ENCODE measurements around the gene ZNF365. TPM values are rescaled to one million over a fixed set of nuclear protein-coding genes. Genes with fewer than 3 reads are reported as not detected.

ZNF365 gene
- total and polyA plus RNA-seq, 9 of the 15 experiments (the other 6 are each of a cell fraction or from before 2014, with no cell fraction given): 0.03 to 0.04 TPM; not detected in 7

GRCh38 chr10:62326176-62326575 is 48.0 kb upstream of the ZNF365 start (continued):
- TF ChIP-seq TAF1 (IDR thresholded peaks at IDR 0.05; ENCODE audit: control insufficient read depth, extremely low read depth, insufficient read depth, low read length, severe bottlenecking) (no peak), TEAD4 (IDR thresholded peaks at IDR 0.05; ENCODE audit: low read length) (no peak), TEAD4 (CRISPR knock-in tag; IDR thresholded peaks at IDR 0.05; ENCODE audit: borderline replicate concordance) (no peak), ZC3H4 (CRISPR knock-in tag; IDR thresholded peaks at IDR 0.05; ENCODE audit: borderline replicate concordance) (no peak), ZNF431 (CRISPR knock-in tag; IDR thresholded peaks at IDR 0.05) (no peak), PHF20 (IDR thresholded peaks at IDR 0.05; ENCODE audit: partially characterized antibody) (no peak), RUNX1 (IDR thresholded peaks at IDR 0.05; ENCODE audit: low read depth) (no peak), DIDO1 (tag; IDR thresholded peaks at IDR 0.05; ENCODE audit: low read depth) (no peak), NFE2 (IDR thresholded peaks at IDR 0.05; ENCODE audit: low read depth) (no peak), ZNF311 (CRISPR knock-in tag; IDR thresholded peaks at IDR 0.05) (no peak), OTX1 (CRISPR knock-in tag; IDR thresholded peaks at IDR 0.05) (no peak)

- H3K9me3 ChIP-seq (replicated peaks; ENCODE audit: control insufficient read depth, insufficient read depth, low read depth, low read length): no peaks in the 10 kb centered on the region
- H3K27me3 ChIP-seq (ENCODE audit: control insufficient read depth in 2 of 2, insufficient read depth in 2 of 2, low read length in 2 of 2): no peaks in the 10 kb centered on the region
- POLR2A ChIA-PET: no interaction called here
- no peaks in the 10 kb centered on the region for H3K79me2 ChIP-seq (ENCODE audit: control insufficient read depth, insufficient read depth, low read length)
- no peaks in the 10 kb centered on the region for H3K36me3 ChIP-seq (ENCODE audit: control insufficient read depth, insufficient read depth, low read length)
- H2AFZ ChIP-seq (ENCODE audit: low read depth, low read length): no peak overlapping the region
- DNase-seq (ENCODE audit: extremely low read depth in 1 of 4, low spot score in 3 of 4): no peak
- ATAC-seq: no peak
- no TSS peak for BruUV-seq (replicated peaks)
- TF ChIP-seq ZEB2 (IDR thresholded peaks at IDR 0.05): no peak
- no peak for TF ChIP-seq DACH1 (IDR thresholded peaks at IDR 0.05; ENCODE audit: partially characterized antibody)
- TF ChIP-seq GTF2E2 (tag; IDR thresholded peaks at IDR 0.05): no peak
- TF ChIP-seq THRB (CRISPR knock-in tag; conservative IDR thresholded peaks at IDR 0.05): no peak
- TF ChIP-seq EP400 (IDR thresholded peaks at IDR 0.05): no peak
- in situ Hi-C loops (cut with MboI) (no loop called here), intact Hi-C loops (cut with micrococcal nuclease) (no loop called here)
- no peak overlapping the region for H3K9ac ChIP-seq (ENCODE audit: insufficient read depth in 1 of 2, low read depth in 2 of 2, low read length in 2 of 2)
- H4K20me1 ChIP-seq (replicated peaks; ENCODE audit: control insufficient read depth, insufficient read depth, low read length): no peaks in the 10 kb centered on the region
- no peaks in the 10 kb centered on the region for H3K4me1 ChIP-seq (replicated peaks in 1 of 2; ENCODE audit: control insufficient read depth in 2 of 2, insufficient read depth in 2 of 2, low read length in 2 of 2)
- H3K9me1 ChIP-seq (ENCODE audit: control insufficient read depth, insufficient read depth, low read length): no peaks in the 10 kb centered on the region
- H3K4me2 ChIP-seq (ENCODE audit: insufficient read depth, low read length): no peak overlapping the region
- H3K4me3 ChIP-seq: no peak overlapping the region
- CTCF ChIA-PET (ENCODE audit: low intra/inter-chr PET ratio): no interaction called here
- H3K27ac ChIP-seq (ENCODE audit: extremely low read depth, low read depth, low read length): no peak overlapping the region
- WGBS (ENCODE audit: insufficient coverage, low coverage, missing lambda C conversion rate): 2% methylated on average over 3 of the region's 3 CpGs
- no peak for FAIRE-seq
These were observed 46.3 kb upstream of the ZNF365 start for GRCh38 chr10:62327885-62328284.
